ENCODE results near the gene SMIM38. TPM values are rescaled to one million over a fixed set of nuclear protein-coding genes. Genes with fewer than 3 reads are reported as not detected.

SMIM38 gene
- total and polyA plus RNA-seq, 9 of the 15 experiments (the other 6 are each of a cell fraction or from before 2014, with no cell fraction given) = 0.07 to 1.2 (median 0.21) TPM; not detected in 2

GRCh38 chr11:69133251-69133650 lies 22.5 kb upstream of the SMIM38 start:
- ChIA-PET CTCF (ENCODE audit: low intra/inter-chr PET ratio) (no interaction called here), POLR2A (interaction anchor here (0.6 to 1.1 kb wide), 3 partner anchors 13 to 994 kb away, joined by 3 read pairs; no protein-coding TSS in a partner anchor)
- no peak for FAIRE-seq
- no peak overlapping the region for H3K4me3 ChIP-seq
- intact Hi-C loops (cut with micrococcal nuclease) (loop anchor here (10.0 kb wide), 4 partner anchors 82 to 512 kb away; partner anchors contain the start of genes CCND1 and MYEOV), in situ Hi-C loops (cut with MboI) (no loop called here)
- peaks cover 0 to 3% of the 10 kb centered on the region in 2 experiments; a peak in 1 of 5 replicates for H3K27me3 ChIP-seq (ENCODE audit: control insufficient read depth in 2 of 2, insufficient read depth in 2 of 2, low read length in 2 of 2)
- H4K20me1 ChIP-seq (replicated peaks; ENCODE audit: control insufficient read depth, insufficient read depth, low read length) = no peaks in the 10 kb centered on the region
- H3K36me3 ChIP-seq (ENCODE audit: control insufficient read depth, insufficient read depth, low read length) = no peaks in the 10 kb centered on the region
- H3K9me1 ChIP-seq (ENCODE audit: control insufficient read depth, insufficient read depth, low read length) = no peaks in the 10 kb centered on the region
- H3K9ac ChIP-seq (ENCODE audit: insufficient read depth in 1 of 2, low read depth in 2 of 2, low read length in 2 of 2) = no peak overlapping the region
- DNase-seq (ENCODE audit: extremely low read depth in 1 of 4, low spot score in 3 of 4) = no peak
- H3K79me2 ChIP-seq (ENCODE audit: control insufficient read depth, insufficient read depth, low read length) = no peaks in the 10 kb centered on the region
- BruUV-seq (replicated peaks) = no TSS peak
- H3K27ac ChIP-seq (ENCODE audit: extremely low read depth, low read depth, low read length) = no peak overlapping the region
- H2AFZ ChIP-seq (ENCODE audit: low read depth, low read length) = no peak overlapping the region
- peaks cover 14 to 17% of the 10 kb centered on the region in 2 experiments; a peak in 4 of 5 replicates for H3K4me1 ChIP-seq (replicated peaks in 1 of 2; ENCODE audit: control insufficient read depth in 2 of 2, insufficient read depth in 2 of 2, low read length in 2 of 2)
- no peak overlapping the region for H3K4me2 ChIP-seq (ENCODE audit: insufficient read depth, low read length)
- no peak for ATAC-seq
- 16% methylated on average over 4 of the region's 4 CpGs for WGBS (ENCODE audit: insufficient coverage, low coverage, missing lambda C conversion rate)
- H3K9me3 ChIP-seq (replicated peaks; ENCODE audit: control insufficient read depth, insufficient read depth, low read depth, low read length) = no peaks in the 10 kb centered on the region
- TF ChIP-seq RBM25 (IDR thresholded peaks at IDR 0.05; ENCODE audit: low read depth, low read length, severe bottlenecking) (peak; percentile 93), PKNOX1 (IDR thresholded peaks at IDR 0.05) (no peak), BCOR (IDR thresholded peaks at IDR 0.05) (peak; percentile 67), TRIM28 (IDR thresholded peaks at IDR 0.05) (peak; percentile 76; the same call in 1 of the 2 replicates), VEZF1 (CRISPR knock-in tag; IDR thresholded peaks at IDR 0.05) (no peak), FOSL1 (tag; conservative IDR thresholded peaks at IDR 0.05) (no peak), RHOXF2B (CRISPR knock-in tag; conservative IDR thresholded peaks at IDR 0.05) (no peak), ADNP (tag; IDR thresholded peaks at IDR 0.05) (no peak), ZFP36 (IDR thresholded peaks at IDR 0.05; ENCODE audit: low read depth, low read length, partially characterized antibody) (peak; percentile 82), KDM1A (IDR thresholded peaks at IDR 0.05) (peak in 1 of 2 experiments; percentile 25; a peak in 1 of 4 replicates), ZNF407 (IDR thresholded peaks at IDR 0.05; ENCODE audit: low read depth) (peak; percentile 68), TRIM24 (IDR thresholded peaks at IDR 0.05) (peak in 1 of 2 experiments; percentile 23; a peak in 1 of 4 replicates), SMAD4 (CRISPR knock-in tag; conservative IDR thresholded peaks at IDR 0.05) (no peak)
